GM10248 (cell line): Measurements from ENCODE around the gene LIPK.

Experiments
- CTCF ChIA-PET: fragments of 300-600 bp; sonication (Branson Sonifier 250); formaldehyde crosslinking; extraction: SDS; loops from one replicate; lab custom pipeline; 2021; ENCODE audit warnings: antibody characterized with exemption; lab: Yijun Ruan, JAX
- POLR2A ChIA-PET: fragments of 350-650 bp; sonication (Branson Sonifier 250); formaldehyde crosslinking; extraction: SDS; loops from one replicate; lab custom pipeline; 2020; ENCODE audit warnings: antibody characterized with exemption; lab: Yijun Ruan, JAX
- DNase-seq: peaks from one replicate; pipeline ENCODE4 v3.0.0; 2012; ENCODE audit errors: extremely low spot score
- TF ChIP-seq, protein P1 (sequence below): IDR thresholded peaks from 2 replicates; pipeline ENCODE4 v1.5.1; 2012; ENCODE audit warnings: mild to moderate bottlenecking, low read depth; ENCODE audit errors: extremely low read depth, missing control alignments, control extremely low read depth

The LIPK gene

DNA sequence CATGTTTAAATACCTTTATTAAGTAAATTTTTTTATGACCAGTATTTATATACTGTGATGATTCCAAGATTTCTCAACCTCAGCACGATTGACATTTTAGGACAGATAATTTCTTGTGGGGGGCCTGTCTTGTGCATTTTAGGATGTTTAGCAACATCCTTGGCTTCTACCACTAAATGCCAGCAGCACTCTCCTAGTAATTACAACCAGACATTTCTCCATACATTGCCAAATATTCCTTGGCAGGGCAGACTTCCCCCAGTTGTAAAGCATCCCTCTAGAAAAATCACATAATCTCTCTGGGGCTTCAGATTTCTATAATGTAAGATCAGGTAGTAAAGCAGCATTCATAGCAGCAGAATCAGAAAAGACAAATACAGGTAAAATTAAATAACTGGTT is 88.7 kb downstream of the LIPK start:
- POLR2A ChIA-PET: no interaction called here
- CTCF ChIA-PET: interaction anchor here (0.9 to 2.7 kb wide), 5 partner anchors 8 to 66 kb away, joined by 3 to 10 read pairs (median 5); partner anchors contain the start of gene LIPM
- DNase-seq: no peak
- TF ChIP-seq, protein P1, sequence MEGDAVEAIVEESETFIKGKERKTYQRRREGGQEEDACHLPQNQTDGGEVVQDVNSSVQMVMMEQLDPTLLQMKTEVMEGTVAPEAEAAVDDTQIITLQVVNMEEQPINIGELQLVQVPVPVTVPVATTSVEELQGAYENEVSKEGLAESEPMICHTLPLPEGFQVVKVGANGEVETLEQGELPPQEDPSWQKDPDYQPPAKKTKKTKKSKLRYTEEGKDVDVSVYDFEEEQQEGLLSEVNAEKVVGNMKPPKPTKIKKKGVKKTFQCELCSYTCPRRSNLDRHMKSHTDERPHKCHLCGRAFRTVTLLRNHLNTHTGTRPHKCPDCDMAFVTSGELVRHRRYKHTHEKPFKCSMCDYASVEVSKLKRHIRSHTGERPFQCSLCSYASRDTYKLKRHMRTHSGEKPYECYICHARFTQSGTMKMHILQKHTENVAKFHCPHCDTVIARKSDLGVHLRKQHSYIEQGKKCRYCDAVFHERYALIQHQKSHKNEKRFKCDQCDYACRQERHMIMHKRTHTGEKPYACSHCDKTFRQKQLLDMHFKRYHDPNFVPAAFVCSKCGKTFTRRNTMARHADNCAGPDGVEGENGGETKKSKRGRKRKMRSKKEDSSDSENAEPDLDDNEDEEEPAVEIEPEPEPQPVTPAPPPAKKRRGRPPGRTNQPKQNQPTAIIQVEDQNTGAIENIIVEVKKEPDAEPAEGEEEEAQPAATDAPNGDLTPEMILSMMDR: no peak

DNA sequence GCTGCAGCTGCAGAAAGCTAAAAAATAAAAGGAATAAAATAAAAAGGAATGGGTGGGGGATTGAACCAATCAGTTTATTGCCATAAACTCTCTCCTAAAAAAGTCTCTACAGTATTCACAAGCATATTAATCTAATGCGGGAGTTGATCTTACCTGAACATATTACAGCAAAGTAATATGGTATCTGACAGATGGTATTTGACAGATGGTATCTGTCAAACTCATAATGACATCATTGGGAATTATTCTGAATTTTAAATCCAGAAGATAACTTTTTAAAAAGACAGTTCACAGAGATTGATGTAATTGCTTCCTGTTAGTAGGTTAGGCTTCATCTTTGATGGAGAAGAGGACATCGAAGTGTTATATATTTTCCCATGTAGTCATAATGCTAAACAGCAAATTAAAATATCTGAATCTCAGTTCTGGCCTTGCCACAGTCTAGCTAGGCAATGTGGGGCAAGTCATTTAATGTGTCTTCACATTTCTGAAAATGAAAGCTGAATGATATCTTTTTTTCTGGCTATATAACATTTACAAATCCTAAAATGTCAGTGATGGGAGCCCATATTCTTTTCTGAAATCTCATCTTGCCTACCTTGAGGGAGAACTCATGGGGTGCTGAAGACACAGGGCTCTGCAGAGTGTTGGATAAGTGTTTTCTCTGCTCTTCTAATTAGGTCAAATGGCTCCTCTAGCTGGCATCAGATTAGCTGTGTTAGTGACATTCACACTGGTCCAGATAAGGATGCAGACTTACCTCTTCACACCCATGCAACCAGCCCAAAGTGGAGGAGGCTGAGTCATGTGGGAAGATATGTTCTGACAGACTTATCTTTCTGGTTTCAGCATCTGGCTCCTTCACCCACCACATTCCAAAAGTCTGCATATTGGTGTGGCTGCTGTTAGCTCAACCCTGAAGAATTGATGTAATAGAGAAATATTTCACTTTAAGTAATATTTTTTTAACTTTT is 94.4 kb downstream of the LIPK start:
- ChIA-PET CTCF (interaction anchor here (0.7 to 3.6 kb wide), 7 partner anchors 8 to 236 kb away, joined by 3 to 17 read pairs (median 4); partner anchors contain the start of gene RNLS), POLR2A (no interaction called here)
- TF ChIP-seq, protein P1: no peak
- no peak for DNase-seq
